Neural progenitor cell (in vitro differentiated cells): ENCODE results near the gene PHLPP1. TPM values are rescaled to one million over a fixed set of nuclear protein-coding genes. Genes with fewer than 3 reads are reported as not detected.
A peak's percentile ranks its signal among the peaks of the same experiment; 100 is the strongest.

Experiments
- DNase-seq: peaks from one replicate; pipeline ENCODE4 v3.0.0-alpha.2; 2016; ENCODE audit warnings: low spot score
- H2AFZ ChIP-seq: fragments of 200-600 bp; sonication (generic); replicated peaks from 2 replicates; pipeline ENCODE4 v1.6.1; 2016; ENCODE audit warnings: antibody characterized with exemption
- H3F3A ChIP-seq: fragments of 200-600 bp; sonication (generic); 2 replicates; pipeline ENCODE4 v1.6.1; 2016; ENCODE audit warnings: antibody characterized with exemption, low read depth
- H3K27ac ChIP-seq: fragments of 200-600 bp; sonication (generic); 2 replicates; pipeline ENCODE4 v1.5.1; 2016; ENCODE audit warnings: mild to moderate bottlenecking
- H3K27me3 ChIP-seq: fragments of 200-600 bp; sonication (generic); 2 replicates; pipeline ENCODE4 v1.6.1; 2016; ENCODE audit warnings: mild to moderate bottlenecking, moderate library complexity
- H3K36me3 ChIP-seq: fragments of 200-600 bp; sonication (generic); 2 replicates; pipeline ENCODE4 v1.5.1; 2016
- H3K4me1 ChIP-seq: fragments of 200-600 bp; sonication (generic); 2 replicates; pipeline ENCODE4 v1.6.1; 2016; ENCODE audit warnings: mixed run types
- H3K4me2 ChIP-seq: fragments of 200-600 bp; sonication (generic); 2 replicates; pipeline ENCODE4 v1.6.1; 2016
- H3K4me3 ChIP-seq: fragments of 200-600 bp; sonication (generic); 2 replicates; pipeline ENCODE4 v1.5.1; 2016
- H3K79me2 ChIP-seq: fragments of 200-600 bp; sonication (generic); 2 replicates; pipeline ENCODE4 v1.6.1; 2016; ENCODE audit warnings: low read depth
- H3K9ac ChIP-seq: fragments of 200-600 bp; sonication (generic); 2 replicates; pipeline ENCODE4 v1.6.1; 2016
- H3K9me3 ChIP-seq: fragments of 200-600 bp; sonication (generic); 2 replicates; pipeline ENCODE4 v1.5.1; 2016; ENCODE audit warnings: low read depth
- H4K20me1 ChIP-seq: fragments of 200-600 bp; sonication (generic); 2 replicates; pipeline ENCODE4 v1.6.1; 2016; ENCODE audit warnings: low read depth
- H3K27ac Mint-ChIP-seq: 3 replicates; pipeline ENCODE4 v1.8.0; 2021; ENCODE audit warnings: mixed read lengths
- H3K27me3 Mint-ChIP-seq: 2 replicates; pipeline ENCODE4 v1.8.0; 2022; ENCODE audit warnings: low read depth, mild to moderate bottlenecking, inconsistent platforms, moderate library complexity, mixed read lengths; ENCODE audit not compliant: insufficient read depth
- H3K36me3 Mint-ChIP-seq: 3 replicates; pipeline ENCODE4 v1.8.0; 2021; ENCODE audit warnings: mixed read lengths
- H3K4me1 Mint-ChIP-seq: 3 replicates; pipeline ENCODE4 v1.8.0; 2021; ENCODE audit warnings: mixed read lengths
- H3K4me3 Mint-ChIP-seq: 3 replicates; pipeline ENCODE4 v1.8.0; 2021; ENCODE audit warnings: mild to moderate bottlenecking, moderate library complexity, mixed read lengths
- H3K9me3 Mint-ChIP-seq: 3 replicates; pipeline ENCODE4 v1.8.0; 2020; ENCODE audit warnings: mixed read lengths
- CTCF ChIP-seq: fragments of 200-600 bp; sonication (generic); IDR thresholded peaks from 2 replicates; pipeline ENCODE4 v1.5.1; 2017; ENCODE audit warnings: antibody characterized with exemption, mild to moderate bottlenecking
- EZH2 ChIP-seq: fragments of 200-600 bp; sonication (generic); IDR thresholded peaks from 2 replicates; pipeline ENCODE4 v1.6.1; 2017; ENCODE audit warnings: antibody characterized with exemption, mild to moderate bottlenecking, moderate library complexity
- EZH2phosphoT487 ChIP-seq: fragments of 200-600 bp; sonication (generic); IDR thresholded peaks from 2 replicates; pipeline ENCODE4 v1.6.1; 2017; ENCODE audit warnings: antibody characterized with exemption
- total RNA-seq: library from RNA; depleted of rRNA; stranded (reverse); fragments of >200 nt; gene quantifications from 2 replicates; pipeline ENCODE4 v1.2.3, GENCODE V29; 2015; ENCODE audit warnings: low replicate concordance

The PHLPP1 gene
- total RNA-seq, 1 donor from 2014 or later: 20.8 TPM

- DNase-seq: no peak
- no peak overlapping the region for H3K27ac ChIP-seq
- H3K4me3 ChIP-seq: no peak overlapping the region
- H3K27me3 Mint-ChIP-seq: no peaks in the 10 kb centered on the region
- H3K27ac Mint-ChIP-seq: no peak overlapping the region
- TF ChIP-seq CTCF (no peak), EZH2phosphoT487 (no peak), EZH2 (no peak)
- peaks cover 46% of the 10 kb centered on the region for H3K4me1 ChIP-seq
- peaks cover 14% of the 10 kb centered on the region for H3K36me3 Mint-ChIP-seq
- H3K79me2 ChIP-seq: peaks cover 98% of the 10 kb centered on the region
- peaks cover 56% of the 10 kb centered on the region for H4K20me1 ChIP-seq
- no peak overlapping the region for H3K4me2 ChIP-seq
- no peaks in the 10 kb centered on the region for H3K36me3 ChIP-seq
- H3K4me1 Mint-ChIP-seq: peaks cover 50% of the 10 kb centered on the region
- H3K9me3 ChIP-seq: no peaks in the 10 kb centered on the region
- H2AFZ ChIP-seq: no peak overlapping the region
- peaks cover 32% of the 10 kb centered on the region for H3F3A ChIP-seq
- no peak overlapping the region for H3K4me3 Mint-ChIP-seq
- H3K9ac ChIP-seq: no peak overlapping the region
- peaks cover 18% of the 10 kb centered on the region for H3K9me3 Mint-ChIP-seq
- H3K27me3 ChIP-seq: no peaks in the 10 kb centered on the region
Observed at GRCh38 chr18:62749389-62749788, 34.0 kb downstream of the PHLPP1 start.

DNA sequence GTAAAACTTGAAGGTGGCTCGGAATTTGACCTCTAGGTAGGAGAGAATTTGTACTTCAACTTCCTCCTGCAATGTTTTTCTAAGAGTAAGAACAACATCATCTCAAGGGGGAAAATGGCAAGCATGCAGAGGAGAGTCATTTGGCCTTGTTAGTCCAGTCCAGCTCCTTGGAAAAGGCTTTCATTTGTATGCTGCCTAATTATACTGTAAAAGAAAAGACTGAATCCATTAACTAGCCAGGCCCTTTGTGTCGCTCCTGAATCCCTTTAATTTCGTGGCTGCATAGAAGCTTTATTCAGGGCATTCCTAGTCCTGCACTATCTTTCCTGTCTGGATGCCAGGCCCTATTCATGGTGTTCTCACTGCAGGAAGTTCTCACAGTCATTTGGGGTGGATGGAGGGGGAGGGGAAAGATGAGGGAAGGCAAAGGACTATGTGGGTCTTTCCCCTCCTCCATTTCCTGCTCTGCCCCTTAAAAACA lies 36.0 kb downstream of the PHLPP1 start:
- H3K36me3 ChIP-seq: no peaks in the 10 kb centered on the region
- TF ChIP-seq EZH2phosphoT487: no peak
- no peak for TF ChIP-seq CTCF
- no peak for TF ChIP-seq EZH2
- Mint-ChIP-seq H3K27me3 (no peaks in the 10 kb centered on the region), H3K4me1 (peaks cover 50% of the 10 kb centered on the region), H3K27ac (peak overlapping the region; percentile 96), H3K4me3 (peak overlapping the region; percentile 76), H3K9me3 (peaks cover 26% of the 10 kb centered on the region), H3K36me3 (peaks cover 21% of the 10 kb centered on the region)
- H3K4me1 ChIP-seq: peaks cover 58% of the 10 kb centered on the region
- peak overlapping the region; percentile 95 for H3K27ac ChIP-seq
- H3K9me3 ChIP-seq: no peaks in the 10 kb centered on the region
- no peak overlapping the region for H2AFZ ChIP-seq
- DNase-seq: peak; percentile 90
- H3K9ac ChIP-seq: no peak overlapping the region
- no peaks in the 10 kb centered on the region for H3K27me3 ChIP-seq
- H3F3A ChIP-seq: peaks cover 41% of the 10 kb centered on the region
- H4K20me1 ChIP-seq: peaks cover 69% of the 10 kb centered on the region
- peak overlapping the region; percentile 32 for H3K4me3 ChIP-seq
- peaks cover 98% of the 10 kb centered on the region for H3K79me2 ChIP-seq
- H3K4me2 ChIP-seq: peak overlapping the region; percentile 72

DNA sequence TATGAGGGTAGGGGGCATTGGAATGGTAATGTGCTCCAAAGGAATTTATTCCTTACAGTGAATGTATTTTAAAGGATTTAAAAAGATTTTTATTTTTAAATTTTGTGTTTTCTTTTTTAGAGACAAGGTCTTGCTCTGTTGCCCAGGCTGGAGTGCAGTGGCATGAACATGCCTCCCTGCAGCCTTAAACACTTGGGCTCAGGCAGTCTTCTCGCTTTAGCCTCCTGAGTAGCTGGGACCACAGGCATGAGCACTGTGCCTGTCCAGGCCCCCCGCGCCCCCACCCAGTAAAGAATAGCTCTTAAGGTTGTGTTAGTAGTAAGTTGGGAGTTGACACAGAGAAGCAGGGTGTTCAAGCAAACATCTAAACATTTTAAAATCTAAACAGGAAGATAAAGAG lies 36.6 kb downstream of the PHLPP1 start:
- H3F3A ChIP-seq: peaks cover 41% of the 10 kb centered on the region
- H3K4me1 ChIP-seq: peaks cover 58% of the 10 kb centered on the region
- no peak overlapping the region for H2AFZ ChIP-seq
- H3K27me3 ChIP-seq: no peaks in the 10 kb centered on the region
- Mint-ChIP-seq H3K9me3 (peaks cover 26% of the 10 kb centered on the region), H3K4me1 (peaks cover 56% of the 10 kb centered on the region), H3K27ac (peak overlapping the region; percentile 78), H3K4me3 (peak overlapping the region; percentile 76), H3K36me3 (peaks cover 21% of the 10 kb centered on the region), H3K27me3 (no peaks in the 10 kb centered on the region)
- TF ChIP-seq EZH2phosphoT487 (no peak), CTCF (no peak), EZH2 (no peak)
- peaks cover 98% of the 10 kb centered on the region for H3K79me2 ChIP-seq
- H3K27ac ChIP-seq: peak overlapping the region; percentile 95
- no peaks in the 10 kb centered on the region for H3K9me3 ChIP-seq
- peak overlapping the region; percentile 72 for H3K4me2 ChIP-seq
- no peak overlapping the region for H3K9ac ChIP-seq
- H3K36me3 ChIP-seq: no peaks in the 10 kb centered on the region
- peak overlapping the region; percentile 23 for H3K4me3 ChIP-seq
- peaks cover 75% of the 10 kb centered on the region for H4K20me1 ChIP-seq
- no peak for DNase-seq
